D721Med (cell line): ENCODE results near the gene SCN7A.

Experiments used
- DNase-seq: peaks from one replicate; pipeline ENCODE4 v3.0.0; 2011; ENCODE audit warnings: low spot score; ENCODE audit not compliant: insufficient read length
- FAIRE-seq: peaks from 2 replicates; lab custom pipeline; 2011; peaks lifted over from hg19 to GRCh38; lab: Jason Lieb, UNC
- CTCF ChIP-seq: IDR thresholded peaks from 2 replicates; pipeline ENCODE4 v1.5.1; 2012; ENCODE audit warnings: mild to moderate bottlenecking, control low read depth; ENCODE audit not compliant: insufficient read depth; ENCODE audit errors: missing control alignments

Gene SCN7A

GRCh38 chr2:166373539-166373938 lies 120.5 kb downstream of the SCN7A start:
- DNase-seq (no peak), FAIRE-seq (no peak)
- no peak for TF ChIP-seq CTCF

- DNase-seq (no peak), FAIRE-seq (no peak)
- no peak for TF ChIP-seq CTCF
Observed at GRCh38 chr2:166373105-166373504, 120.9 kb downstream of the SCN7A start.

DNA sequence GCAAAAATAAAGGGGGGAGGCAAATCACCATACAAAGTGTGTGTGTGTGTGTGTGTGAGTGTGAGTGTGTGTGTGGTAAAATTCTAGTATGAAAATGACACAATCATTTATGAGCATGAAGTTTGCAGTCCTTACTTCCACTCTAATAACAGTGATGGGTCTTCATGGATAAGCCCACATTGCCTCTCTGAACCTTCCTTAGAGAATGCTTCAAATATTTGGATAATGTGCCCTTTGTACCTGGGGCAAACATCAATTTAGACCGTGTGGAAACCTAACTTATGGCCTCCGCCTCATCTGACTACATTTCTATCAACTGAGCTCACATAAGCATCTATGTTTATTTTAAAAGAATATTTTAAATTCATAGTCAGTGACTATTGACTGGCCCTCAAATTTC lies 122.0 kb downstream of the SCN7A start:
- DNase-seq (no peak), FAIRE-seq (no peak)
- TF ChIP-seq CTCF, result no peak

DNA sequence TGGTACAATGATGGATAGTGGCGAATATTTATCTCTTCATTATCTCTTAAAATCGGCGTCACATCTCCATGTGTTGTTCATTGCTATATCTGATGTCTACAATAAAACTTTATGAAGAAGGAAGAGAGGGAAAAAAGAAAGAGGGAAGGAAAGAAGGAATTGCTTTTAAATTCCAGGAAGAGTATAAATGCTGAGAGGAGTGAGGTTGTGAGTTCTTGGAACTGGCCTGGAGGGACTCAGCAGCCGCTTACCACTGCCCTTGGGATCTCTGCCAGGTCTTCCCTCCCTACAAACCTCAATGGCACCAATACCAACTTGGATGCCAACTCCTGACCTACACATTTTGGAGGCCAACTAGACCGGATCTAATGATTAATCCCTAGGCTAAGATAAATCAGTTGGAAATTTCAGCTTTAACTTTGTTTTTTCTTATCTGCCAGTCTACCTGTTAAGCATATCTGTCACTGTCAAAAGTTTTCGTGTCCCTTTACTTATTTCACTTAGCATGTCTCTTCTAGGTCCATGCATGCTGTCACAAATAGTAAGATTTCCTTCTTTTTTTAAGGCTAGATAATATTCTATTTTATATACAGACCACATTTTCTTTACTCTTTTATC lies 128.1 kb downstream of the SCN7A start:
- TF ChIP-seq CTCF, result no peak
- FAIRE-seq (no peak), DNase-seq (no peak)

GRCh38 chr2:166365239-166365638 lies 128.8 kb downstream of the SCN7A start:
- TF ChIP-seq CTCF, result no peak
- FAIRE-seq, result no peak
- no peak for DNase-seq

GRCh38 chr2:166364476-166365161 lies 129.4 kb downstream of the SCN7A start:
- no peak for FAIRE-seq
- DNase-seq, result no peak
- no peak for TF ChIP-seq CTCF
